IPS-18a (cell line): ENCODE results near the gene CRAT.

ENCODE experiments used
- H3K27ac ChIP-seq: one replicate; pipeline ENCODE4 v1.5.1; 2013; ENCODE audit warnings: low read length
- H3K27me3 ChIP-seq: one replicate; pipeline ENCODE4 v1.6.1; 2013; ENCODE audit warnings: mild to moderate bottlenecking, low read length; ENCODE audit not compliant: control insufficient read depth, insufficient read depth
- H3K36me3 ChIP-seq: one replicate; pipeline ENCODE4 v1.6.1; 2013; ENCODE audit warnings: low read depth, low read length; ENCODE audit not compliant: control insufficient read depth
- H3K4me1 ChIP-seq: one replicate; pipeline ENCODE4 v1.6.1; 2013; ENCODE audit warnings: low read depth, low read length; ENCODE audit not compliant: control insufficient read depth
- H3K4me3 ChIP-seq: one replicate; pipeline ENCODE4 v1.5.1; 2013; ENCODE audit warnings: low read length
- H3K9ac ChIP-seq: one replicate; pipeline ENCODE4 v1.6.1; 2013; ENCODE audit warnings: mild to moderate bottlenecking, low read length, moderate library complexity
- H3K9me3 ChIP-seq: one replicate; pipeline ENCODE4 v1.6.1; 2013; ENCODE audit warnings: low read depth, low read length; ENCODE audit not compliant: control insufficient read depth

The CRAT gene

GRCh38 chr9:129064499-129064908 lies 46.1 kb downstream of the CRAT start:
- H3K4me1 ChIP-seq, result no peaks in the 10 kb centered on the region
- peaks cover 33% of the 10 kb centered on the region for H3K36me3 ChIP-seq
- no peak overlapping the region for H3K27ac ChIP-seq
- no peak overlapping the region for H3K9ac ChIP-seq
- H3K9me3 ChIP-seq, result no peaks in the 10 kb centered on the region
- H3K27me3 ChIP-seq, result no peaks in the 10 kb centered on the region
- H3K4me3 ChIP-seq, result no peak overlapping the region

- H3K9me3 ChIP-seq, result no peaks in the 10 kb centered on the region
- H3K36me3 ChIP-seq, result peaks cover 33% of the 10 kb centered on the region
- H3K4me3 ChIP-seq, result no peak overlapping the region
- no peak overlapping the region for H3K9ac ChIP-seq
- no peaks in the 10 kb centered on the region for H3K4me1 ChIP-seq
- no peaks in the 10 kb centered on the region for H3K27me3 ChIP-seq
- H3K27ac ChIP-seq, result no peak overlapping the region
Measured at GRCh38 chr9:129063061-129063460, 47.5 kb downstream of the CRAT start.

- no peaks in the 10 kb centered on the region for H3K9me3 ChIP-seq
- no peak overlapping the region for H3K27ac ChIP-seq
- H3K4me1 ChIP-seq, result no peaks in the 10 kb centered on the region
- no peaks in the 10 kb centered on the region for H3K27me3 ChIP-seq
- H3K9ac ChIP-seq, result no peak overlapping the region
- H3K4me3 ChIP-seq, result no peak overlapping the region
- peaks cover 27% of the 10 kb centered on the region for H3K36me3 ChIP-seq
Measured at GRCh38 chr9:129060991-129061390, 49.6 kb downstream of the CRAT start.

- no peaks in the 10 kb centered on the region for H3K27me3 ChIP-seq
- no peaks in the 10 kb centered on the region for H3K9me3 ChIP-seq
- no peak overlapping the region for H3K4me3 ChIP-seq
- peaks cover 22% of the 10 kb centered on the region for H3K36me3 ChIP-seq
- H3K9ac ChIP-seq, result no peak overlapping the region
- no peak overlapping the region for H3K27ac ChIP-seq
- H3K4me1 ChIP-seq, result no peaks in the 10 kb centered on the region
Measured at GRCh38 chr9:129059796-129060785, 50.5 kb downstream of the CRAT start.

- Histone ChIP-seq H3K36me3 (peaks cover 17% of the 10 kb centered on the region), H3K9me3 (no peaks in the 10 kb centered on the region), H3K27ac (no peak overlapping the region), H3K4me1 (no peaks in the 10 kb centered on the region), H3K4me3 (no peak overlapping the region), H3K27me3 (no peaks in the 10 kb centered on the region), H3K9ac (no peak overlapping the region)
Measured at GRCh38 chr9:129058965-129059795, 51.4 kb downstream of the CRAT start.

GRCh38 chr9:129054163-129054851 lies 56.3 kb downstream of the CRAT start:
- no peaks in the 10 kb centered on the region for H3K9me3 ChIP-seq
- no peak overlapping the region for H3K27ac ChIP-seq
- H3K4me3 ChIP-seq, result no peak overlapping the region
- peaks cover 10% of the 10 kb centered on the region for H3K36me3 ChIP-seq
- H3K4me1 ChIP-seq, result no peaks in the 10 kb centered on the region
- no peaks in the 10 kb centered on the region for H3K27me3 ChIP-seq
- no peak overlapping the region for H3K9ac ChIP-seq

GRCh38 chr9:129053020-129053419 lies 57.6 kb downstream of the CRAT start:
- Histone ChIP-seq H3K36me3 (peaks cover 20% of the 10 kb centered on the region), H3K4me1 (no peaks in the 10 kb centered on the region)

GRCh38 chr9:129052592-129052991 lies 58.0 kb downstream of the CRAT start:
- peaks cover 20% of the 10 kb centered on the region for H3K36me3 ChIP-seq
- no peaks in the 10 kb centered on the region for H3K4me1 ChIP-seq
- H3K27ac ChIP-seq, result no peak overlapping the region
- no peaks in the 10 kb centered on the region for H3K27me3 ChIP-seq
- H3K9ac ChIP-seq, result no peak overlapping the region
- no peak overlapping the region for H3K4me3 ChIP-seq
- H3K9me3 ChIP-seq, result no peaks in the 10 kb centered on the region

More at GRCh38 chr9:129053020-129053419, 57.6 kb downstream of the CRAT start:
- H3K4me3 ChIP-seq, result no peak overlapping the region
- no peak overlapping the region for H3K27ac ChIP-seq
- no peaks in the 10 kb centered on the region for H3K27me3 ChIP-seq
- no peaks in the 10 kb centered on the region for H3K9me3 ChIP-seq
- H3K9ac ChIP-seq, result no peak overlapping the region
